ENCODE data around the gene PTER.

DNA sequence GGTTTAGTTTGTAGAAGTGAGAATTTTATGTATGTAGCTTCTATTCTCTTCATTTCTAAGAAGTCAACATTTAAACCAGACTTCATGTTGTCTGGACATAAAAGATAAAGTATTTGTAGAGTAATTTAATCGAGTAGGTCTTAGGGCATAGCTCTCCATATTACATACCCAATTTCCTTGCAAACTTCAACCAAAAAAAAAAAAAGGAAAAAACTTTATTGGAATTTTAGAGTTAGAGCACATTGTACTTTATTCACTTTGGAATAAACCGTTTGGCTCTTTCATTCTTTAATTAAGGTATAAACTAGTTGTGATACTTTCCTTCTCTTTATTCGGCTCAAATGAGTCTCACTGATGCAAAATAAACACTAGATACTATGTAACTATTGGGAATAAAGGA lies 36.0 kb downstream of the PTER start:
- TF ChIP-seq, protein P1, sequence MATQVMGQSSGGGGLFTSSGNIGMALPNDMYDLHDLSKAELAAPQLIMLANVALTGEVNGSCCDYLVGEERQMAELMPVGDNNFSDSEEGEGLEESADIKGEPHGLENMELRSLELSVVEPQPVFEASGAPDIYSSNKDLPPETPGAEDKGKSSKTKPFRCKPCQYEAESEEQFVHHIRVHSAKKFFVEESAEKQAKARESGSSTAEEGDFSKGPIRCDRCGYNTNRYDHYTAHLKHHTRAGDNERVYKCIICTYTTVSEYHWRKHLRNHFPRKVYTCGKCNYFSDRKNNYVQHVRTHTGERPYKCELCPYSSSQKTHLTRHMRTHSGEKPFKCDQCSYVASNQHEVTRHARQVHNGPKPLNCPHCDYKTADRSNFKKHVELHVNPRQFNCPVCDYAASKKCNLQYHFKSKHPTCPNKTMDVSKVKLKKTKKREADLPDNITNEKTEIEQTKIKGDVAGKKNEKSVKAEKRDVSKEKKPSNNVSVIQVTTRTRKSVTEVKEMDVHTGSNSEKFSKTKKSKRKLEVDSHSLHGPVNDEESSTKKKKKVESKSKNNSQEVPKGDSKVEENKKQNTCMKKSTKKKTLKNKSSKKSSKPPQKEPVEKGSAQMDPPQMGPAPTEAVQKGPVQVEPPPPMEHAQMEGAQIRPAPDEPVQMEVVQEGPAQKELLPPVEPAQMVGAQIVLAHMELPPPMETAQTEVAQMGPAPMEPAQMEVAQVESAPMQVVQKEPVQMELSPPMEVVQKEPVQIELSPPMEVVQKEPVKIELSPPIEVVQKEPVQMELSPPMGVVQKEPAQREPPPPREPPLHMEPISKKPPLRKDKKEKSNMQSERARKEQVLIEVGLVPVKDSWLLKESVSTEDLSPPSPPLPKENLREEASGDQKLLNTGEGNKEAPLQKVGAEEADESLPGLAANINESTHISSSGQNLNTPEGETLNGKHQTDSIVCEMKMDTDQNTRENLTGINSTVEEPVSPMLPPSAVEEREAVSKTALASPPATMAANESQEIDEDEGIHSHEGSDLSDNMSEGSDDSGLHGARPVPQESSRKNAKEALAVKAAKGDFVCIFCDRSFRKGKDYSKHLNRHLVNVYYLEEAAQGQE (IDR thresholded peaks at IDR 0.05; ENCODE audit: insufficient replicate concordance, low read depth), result no peak
- TF ChIP-seq, protein P2, sequence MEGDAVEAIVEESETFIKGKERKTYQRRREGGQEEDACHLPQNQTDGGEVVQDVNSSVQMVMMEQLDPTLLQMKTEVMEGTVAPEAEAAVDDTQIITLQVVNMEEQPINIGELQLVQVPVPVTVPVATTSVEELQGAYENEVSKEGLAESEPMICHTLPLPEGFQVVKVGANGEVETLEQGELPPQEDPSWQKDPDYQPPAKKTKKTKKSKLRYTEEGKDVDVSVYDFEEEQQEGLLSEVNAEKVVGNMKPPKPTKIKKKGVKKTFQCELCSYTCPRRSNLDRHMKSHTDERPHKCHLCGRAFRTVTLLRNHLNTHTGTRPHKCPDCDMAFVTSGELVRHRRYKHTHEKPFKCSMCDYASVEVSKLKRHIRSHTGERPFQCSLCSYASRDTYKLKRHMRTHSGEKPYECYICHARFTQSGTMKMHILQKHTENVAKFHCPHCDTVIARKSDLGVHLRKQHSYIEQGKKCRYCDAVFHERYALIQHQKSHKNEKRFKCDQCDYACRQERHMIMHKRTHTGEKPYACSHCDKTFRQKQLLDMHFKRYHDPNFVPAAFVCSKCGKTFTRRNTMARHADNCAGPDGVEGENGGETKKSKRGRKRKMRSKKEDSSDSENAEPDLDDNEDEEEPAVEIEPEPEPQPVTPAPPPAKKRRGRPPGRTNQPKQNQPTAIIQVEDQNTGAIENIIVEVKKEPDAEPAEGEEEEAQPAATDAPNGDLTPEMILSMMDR (IDR thresholded peaks at IDR 0.05; ENCODE audit: insufficient read depth, low read length), result no peak
- no peak for TF ChIP-seq POLR2AphosphoS5 (IDR thresholded peaks at IDR 0.05; ENCODE audit: low read depth)
- TF ChIP-seq GABPA (IDR thresholded peaks at IDR 0.05; ENCODE audit: low read depth), result no peak
